Activated CD4-positive, alpha-beta memory T cell treated with anti-CD3 and anti-CD28 coated beads, Interleukin-2, amount 10 ng/mL, durations not matched to agents 7 days and 5 days (primary cell): ENCODE data around the gene PLXNB2. TPM values are rescaled to one million over a fixed set of nuclear protein-coding genes. Genes with fewer than 3 reads are reported as not detected.
A peak's percentile ranks its signal among the peaks of the same experiment; 100 is the strongest.
"Not testable (repeated sequence)": the region's sequence is repeated elsewhere in the genome, so short reads cannot be mapped to it uniquely, and the experiment has no call there.

Experiments used
- CTCF ChIA-PET: fragments of 350-600 bp; sonication (Branson Sonifier 250); formaldehyde crosslinking; loops from one replicate; lab custom pipeline; 2021; ENCODE audit warnings: antibody characterized with exemption, inconsistent platforms; lab: Charles Lee
- POLR2A ChIA-PET: fragments of 350-600 bp; sonication (Branson Sonifier 250); formaldehyde crosslinking; loops from one replicate; lab custom pipeline; 2021; ENCODE audit warnings: antibody characterized with exemption; lab: Charles Lee
- DNase-seq: peaks from one replicate; pipeline ENCODE4 v3.0.0-alpha.2; 2020
- H3K27ac Mint-ChIP-seq: one replicate; pipeline ENCODE4 v1.8.0; 2021; ENCODE audit warnings: mild to moderate bottlenecking, mixed read lengths
- H3K27me3 Mint-ChIP-seq: one replicate; pipeline ENCODE4 v1.8.0; 2021; ENCODE audit warnings: mixed read lengths
- H3K36me3 Mint-ChIP-seq: one replicate; pipeline ENCODE4 v1.8.0; 2021; ENCODE audit warnings: low read depth, mixed read lengths
- H3K4me1 Mint-ChIP-seq: one replicate; pipeline ENCODE4 v1.8.0; 2021; ENCODE audit warnings: mixed read lengths
- H3K4me3 Mint-ChIP-seq: one replicate; pipeline ENCODE4 v1.8.0; 2021; ENCODE audit warnings: mild to moderate bottlenecking, mixed read lengths
- H3K9me3 Mint-ChIP-seq: one replicate; pipeline ENCODE4 v1.8.0; 2021; ENCODE audit warnings: mixed read lengths
- total RNA-seq, 2 experiments: library from RNA; stranded (reverse); gene quantifications; one replicate each; pipeline ENCODE4 v1.2.3, GENCODE V29; 2021

The PLXNB2 gene
- total RNA-seq, 2 experiments from 2014 or later = 21.5 to 23.5 TPM

DNA sequence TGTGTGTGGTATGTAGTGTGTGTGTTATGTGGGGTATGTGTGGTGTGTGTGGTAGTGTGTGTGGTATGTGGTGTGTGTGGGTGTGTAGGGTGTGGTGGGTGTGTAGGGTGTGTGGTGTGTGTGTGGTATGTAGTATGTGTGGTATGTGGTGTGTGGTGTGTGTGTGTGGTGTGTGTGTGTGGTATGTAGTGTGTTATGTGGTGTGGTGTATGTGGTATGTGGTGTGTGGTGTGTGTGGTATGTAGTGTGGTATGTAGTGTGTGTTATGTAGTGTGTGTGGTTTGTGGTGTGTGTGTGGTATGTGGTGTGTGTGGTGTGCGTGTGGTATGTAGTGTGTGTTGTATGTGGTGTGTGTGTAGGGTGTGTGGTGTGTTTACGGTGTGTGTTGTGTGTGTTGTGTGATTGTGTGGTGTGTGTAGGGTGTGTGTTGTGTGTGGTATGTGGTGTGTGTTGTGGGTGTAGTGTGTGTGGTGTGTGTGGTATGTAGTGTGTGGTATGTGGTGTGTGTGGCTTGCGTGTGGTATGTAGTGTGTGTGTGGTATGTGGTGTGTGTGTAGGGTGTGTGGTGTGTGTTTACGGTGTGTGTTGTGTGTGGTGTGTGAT, 31.5 kb upstream of the PLXNB2 start:
- CTCF ChIA-PET = no interaction called here

DNA sequence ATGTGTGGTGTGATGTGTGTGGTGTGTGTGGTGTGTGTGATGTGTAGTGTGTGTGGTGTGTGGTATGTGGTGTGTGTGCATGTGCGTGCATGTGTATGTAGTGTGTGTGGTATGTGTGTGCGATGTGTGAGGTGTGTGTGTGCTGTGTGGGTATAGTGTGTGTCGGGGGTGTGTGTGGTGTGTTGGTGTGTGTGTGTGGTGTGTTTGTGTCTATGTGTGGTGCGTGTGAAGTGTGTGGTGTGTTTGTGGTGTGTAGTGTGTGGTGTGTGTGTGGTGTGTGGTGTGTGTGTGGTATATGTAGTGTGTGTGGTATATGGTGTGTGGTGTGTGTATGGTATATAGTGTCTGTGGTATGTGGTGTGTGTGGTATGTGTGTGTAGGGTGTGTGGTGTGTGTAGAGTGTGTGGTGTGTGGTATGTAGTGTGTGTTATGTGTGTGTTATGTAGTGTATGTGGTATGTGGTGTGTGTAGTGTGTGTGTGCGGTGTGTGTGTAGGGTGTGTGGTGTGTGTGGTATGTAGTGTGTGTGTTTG, 30.7 kb upstream of the PLXNB2 start:
- Mint-ChIP-seq H3K36me3 (no peaks in the 10 kb centered on the region), H3K27me3 (no peaks in the 10 kb centered on the region), H3K4me1 (peaks cover 11% of the 10 kb centered on the region), H3K9me3 (no peaks in the 10 kb centered on the region), H3K27ac (no peak overlapping the region), H3K4me3 (no peak overlapping the region)
- ChIA-PET POLR2A (no interaction called here), CTCF (no interaction called here)
- DNase-seq = no peak

More for the DNA sequence above, 31.5 kb upstream of the PLXNB2 start:
- no peak for DNase-seq
- POLR2A ChIA-PET = no interaction called here
- Mint-ChIP-seq H3K36me3 (no peaks in the 10 kb centered on the region), H3K27ac (no peak overlapping the region), H3K4me1 (peaks cover 11% of the 10 kb centered on the region), H3K27me3 (no peaks in the 10 kb centered on the region), H3K4me3 (no peak overlapping the region), H3K9me3 (no peaks in the 10 kb centered on the region)

DNA sequence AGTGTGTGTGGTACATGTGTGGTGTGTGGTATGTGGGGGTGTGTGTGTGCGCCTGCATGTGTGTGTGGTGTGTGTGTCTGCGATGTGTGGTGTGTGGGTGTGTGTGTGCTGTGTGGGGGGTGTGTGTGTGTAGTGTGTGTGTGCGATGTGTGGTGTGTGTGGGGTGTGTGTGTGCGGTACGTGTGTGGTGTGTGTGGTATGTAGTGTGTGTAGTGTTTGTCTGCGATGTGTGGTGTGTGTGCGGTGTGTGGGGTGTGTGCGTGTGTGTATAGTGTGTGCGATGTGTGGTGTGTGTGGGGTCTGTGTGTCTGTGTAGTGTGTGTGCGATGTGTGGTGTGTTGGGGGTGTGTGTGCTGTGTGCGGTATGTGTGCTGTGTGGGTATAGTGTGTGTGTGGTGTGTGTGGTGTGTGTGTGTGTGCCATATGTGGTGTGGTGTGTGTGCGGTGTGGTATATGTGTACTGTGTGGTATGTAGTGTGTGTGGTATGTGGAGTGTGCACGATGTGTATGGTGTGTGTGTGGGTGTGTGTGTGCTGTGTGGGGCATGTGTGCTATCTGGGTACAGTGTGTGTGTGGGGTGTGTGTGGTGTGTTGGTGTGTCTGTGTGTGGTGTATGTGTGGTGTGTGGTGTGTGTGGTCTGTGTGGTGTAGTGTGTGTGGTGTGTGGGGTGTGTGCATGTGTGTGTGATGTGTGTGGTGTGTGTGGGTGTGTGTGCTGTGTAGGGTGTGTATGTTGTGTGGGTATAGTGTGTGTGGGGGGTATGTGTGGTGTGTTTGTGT, 30.0 kb upstream of the PLXNB2 start:
- Mint-ChIP-seq H3K27me3 (no peaks in the 10 kb centered on the region), H3K4me3 (no peak overlapping the region), H3K4me1 (peaks cover 9% of the 10 kb centered on the region), H3K9me3 (no peaks in the 10 kb centered on the region), H3K27ac (no peak overlapping the region), H3K36me3 (no peaks in the 10 kb centered on the region)
- DNase-seq = no peak
- POLR2A ChIA-PET = no interaction called here
- CTCF ChIA-PET = no interaction called here

DNA sequence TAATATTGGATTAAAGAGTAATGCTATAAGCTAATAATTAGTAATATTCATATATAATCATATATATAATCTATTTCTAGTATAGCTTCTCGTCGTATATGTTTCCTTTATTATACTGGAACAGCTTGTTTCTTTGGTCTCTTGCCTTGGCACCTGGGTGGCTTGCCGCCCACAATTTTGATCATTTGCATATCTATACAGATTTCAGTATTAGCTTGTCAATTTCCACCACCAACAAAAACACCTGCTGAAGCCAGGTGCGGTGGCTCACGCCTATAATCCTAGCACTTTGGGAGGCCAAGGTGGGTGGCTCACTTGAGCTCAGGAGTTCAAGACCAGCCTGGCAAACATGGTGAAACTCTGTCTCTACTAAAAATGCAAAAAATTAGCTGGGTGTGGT, 27.0 kb upstream of the PLXNB2 start:
- POLR2A ChIA-PET, H3K27me3 Mint-ChIP-seq, H3K4me3 Mint-ChIP-seq, DNase-seq, H3K27ac Mint-ChIP-seq, H3K9me3 Mint-ChIP-seq, H3K4me1 Mint-ChIP-seq, H3K36me3 Mint-ChIP-seq: not testable (repeated sequence)
- CTCF ChIA-PET = interaction anchor here (1.0 to 1.4 kb wide), 2 partner anchors 44 to 59 kb away, joined by 5 to 6 read pairs; no protein-coding TSS in a partner anchor

DNA sequence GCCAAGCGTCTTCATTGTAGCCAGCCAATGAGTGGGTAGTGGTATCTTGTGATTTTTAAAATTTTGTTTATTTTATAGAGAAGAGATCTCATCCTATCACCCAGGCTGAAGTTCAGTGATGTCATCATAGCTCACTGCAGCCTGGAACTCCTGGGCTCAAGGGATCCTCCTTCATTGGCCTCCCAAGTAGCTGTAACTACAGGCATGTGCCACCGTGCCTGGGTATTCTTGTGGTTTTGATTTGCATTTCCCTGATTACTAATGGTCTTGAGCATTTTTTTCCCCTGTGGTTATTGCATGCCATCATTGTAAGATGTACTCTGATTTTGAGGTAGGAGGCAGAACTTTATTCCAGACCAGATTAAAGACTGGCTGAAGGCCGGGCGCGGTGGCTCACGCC, 21.8 kb upstream of the PLXNB2 start:
- Mint-ChIP-seq H3K9me3 (no peaks in the 10 kb centered on the region), H3K4me1 (peaks cover 23% of the 10 kb centered on the region), H3K4me3 (no peak overlapping the region), H3K36me3 (no peaks in the 10 kb centered on the region), H3K27me3 (peaks cover 21% of the 10 kb centered on the region), H3K27ac (no peak overlapping the region)
- no peak for DNase-seq
- POLR2A ChIA-PET = no interaction called here
- CTCF ChIA-PET = interaction anchor here (1.1 to 3.6 kb wide), 5 partner anchors 12 to 56 kb away, joined by 3 to 21 read pairs (median 6); no protein-coding TSS in a partner anchor

DNA sequence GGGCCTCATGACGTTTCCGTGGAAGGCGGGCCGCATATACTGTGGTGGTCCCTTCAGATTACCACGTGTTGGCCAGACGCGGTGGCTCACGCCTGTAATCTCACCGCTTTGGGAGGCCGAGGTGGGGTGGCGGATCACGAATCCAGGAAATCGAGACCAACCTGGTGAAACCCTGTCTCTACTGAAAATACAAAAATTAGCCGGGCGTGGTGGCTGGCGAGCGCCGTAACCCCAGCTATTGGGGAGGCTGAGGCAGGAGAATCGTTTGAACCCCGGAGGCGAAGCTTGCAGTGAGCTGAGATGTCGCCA, 20.2 kb upstream of the PLXNB2 start:
- DNase-seq = no peak
- H3K9me3 Mint-ChIP-seq = no peaks in the 10 kb centered on the region
- peaks cover 21% of the 10 kb centered on the region for H3K27me3 Mint-ChIP-seq
- H3K4me3 Mint-ChIP-seq = peak overlapping the region; percentile 79
- peaks cover 23% of the 10 kb centered on the region for H3K4me1 Mint-ChIP-seq
- no peaks in the 10 kb centered on the region for H3K36me3 Mint-ChIP-seq
- peak overlapping the region; percentile 54 for H3K27ac Mint-ChIP-seq
- CTCF ChIA-PET = interaction anchor here (0.6 to 3.6 kb wide), 11 partner anchors 13 to 198 kb away, joined by 3 to 21 read pairs (median 5); partner anchors contain the start of genes HDAC10 and SCO2
- POLR2A ChIA-PET = interaction anchor here (0.7 to 3.0 kb wide), 4 partner anchors 13 to 76 kb away, joined by 3 to 11 read pairs (median 6); no protein-coding TSS in a partner anchor

DNA sequence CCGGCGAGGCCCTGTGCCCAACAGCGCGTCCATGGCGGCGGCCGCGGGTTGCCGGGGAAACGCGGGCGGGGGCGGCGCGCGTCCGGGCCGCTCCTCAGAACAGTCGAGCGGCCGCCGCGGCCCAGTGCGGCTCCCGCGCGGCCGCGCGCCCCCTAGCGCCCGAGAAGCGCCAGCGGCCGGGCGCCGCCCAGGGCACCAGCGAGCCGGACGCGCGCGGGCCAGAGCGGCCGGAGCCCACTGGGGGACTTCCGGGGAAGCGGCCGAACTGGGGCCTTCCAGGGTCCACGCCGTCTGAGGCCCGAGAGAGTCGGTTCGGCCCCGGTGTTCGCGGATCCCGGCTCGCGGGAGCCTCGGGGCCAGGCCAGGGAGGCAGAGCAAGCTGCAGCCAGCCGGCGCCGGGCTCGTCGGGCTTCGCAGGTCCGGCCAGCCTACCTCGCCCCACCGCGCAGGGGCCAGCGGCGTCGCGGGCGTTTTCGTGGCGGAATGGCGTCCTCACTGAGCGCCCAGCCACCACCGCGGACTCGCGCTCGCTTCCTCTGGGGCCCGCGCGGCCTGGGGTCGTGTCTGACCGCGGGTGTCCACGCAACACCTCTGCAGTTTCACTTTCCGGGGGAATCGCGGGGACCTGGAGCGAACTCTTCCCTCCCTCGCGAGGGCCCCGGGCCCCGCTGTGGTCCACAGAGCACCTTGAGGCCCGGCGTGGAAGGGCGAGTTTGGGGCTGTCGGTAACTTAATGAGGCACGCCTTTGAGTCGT, 19.7 kb upstream of the PLXNB2 start, which contains the start of gene DENND6B:
Gene DENND6B (minus strand): TSS at position 57 of the 755 bp plus-strand sequence. CDS start 24 bp downstream, at position 33.
- no peaks in the 10 kb centered on the region for H3K9me3 Mint-ChIP-seq
- CTCF ChIA-PET = interaction anchor here (0.6 to 3.6 kb wide), 10 partner anchors 13 to 198 kb away, joined by 3 to 21 read pairs (median 4); partner anchors contain the start of genes HDAC10 and SCO2
- peak within 1 kb of the TSS; percentile 79 for H3K4me3 Mint-ChIP-seq
- no peaks in the 10 kb centered on the region for H3K36me3 Mint-ChIP-seq
- DNase-seq = peak; percentile 75
- peak within 1 kb of the TSS; percentile 54 for H3K27ac Mint-ChIP-seq
- H3K4me1 Mint-ChIP-seq = peaks cover 23% of the 10 kb centered on the region
- peaks cover 21% of the 10 kb centered on the region for H3K27me3 Mint-ChIP-seq
- POLR2A ChIA-PET = interaction anchor here (0.7 to 3.0 kb wide), 6 partner anchors 12 to 148 kb away, joined by 3 to 11 read pairs (median 3); no protein-coding TSS in a partner anchor

DNA sequence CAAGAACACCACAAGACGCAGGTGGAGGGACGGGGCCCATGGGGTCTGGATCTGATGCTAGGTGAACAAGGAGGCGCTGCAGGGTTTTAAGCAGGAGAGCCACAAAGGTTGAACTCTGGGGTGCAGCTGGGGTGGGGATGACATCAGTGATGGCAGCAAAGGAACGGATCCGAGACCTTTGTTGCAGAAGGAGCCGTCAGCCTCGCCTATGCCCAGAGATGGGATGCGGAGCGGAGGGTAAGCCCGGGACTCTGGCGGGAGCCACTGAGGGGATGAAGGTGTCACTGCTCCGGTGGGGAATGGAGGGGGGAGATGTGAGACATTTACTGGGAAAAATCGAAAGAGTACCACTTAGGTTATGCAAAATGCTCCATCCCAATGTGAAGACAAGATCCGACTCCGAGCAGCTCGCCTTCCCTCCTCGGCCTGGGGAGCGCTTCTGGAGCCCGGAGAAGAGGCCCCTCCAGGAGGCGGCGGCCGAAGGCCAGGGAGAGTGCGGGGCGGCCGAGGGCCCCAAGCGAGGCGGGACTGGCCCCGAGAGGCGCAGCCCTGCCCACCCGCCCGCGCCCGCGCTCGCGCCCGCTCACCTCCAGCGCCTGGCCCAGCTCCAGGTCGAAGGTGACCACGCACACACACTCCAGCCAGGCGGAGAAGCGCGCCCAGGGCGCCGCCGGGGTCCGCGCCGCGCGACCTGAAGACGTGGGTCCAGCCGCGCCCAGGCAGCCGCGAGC, 18.9 kb upstream of the PLXNB2 start:
- DNase-seq = no peak
- peaks cover 23% of the 10 kb centered on the region for H3K4me1 Mint-ChIP-seq
- peaks cover 21% of the 10 kb centered on the region for H3K27me3 Mint-ChIP-seq
- H3K27ac Mint-ChIP-seq = no peak overlapping the region
- H3K36me3 Mint-ChIP-seq = no peaks in the 10 kb centered on the region
- H3K4me3 Mint-ChIP-seq = peak overlapping the region; percentile 73
- ChIA-PET POLR2A (interaction anchor here (0.6 to 3.0 kb wide), 6 partner anchors 11 to 149 kb away, joined by 3 to 11 read pairs (median 4); no protein-coding TSS in a partner anchor), CTCF (interaction anchor here (0.6 to 1.5 kb wide), 5 partner anchors 15 to 89 kb away, joined by 3 to 10 read pairs (median 4); partner anchors contain the start of gene HDAC10)
- no peaks in the 10 kb centered on the region for H3K9me3 Mint-ChIP-seq

DNA sequence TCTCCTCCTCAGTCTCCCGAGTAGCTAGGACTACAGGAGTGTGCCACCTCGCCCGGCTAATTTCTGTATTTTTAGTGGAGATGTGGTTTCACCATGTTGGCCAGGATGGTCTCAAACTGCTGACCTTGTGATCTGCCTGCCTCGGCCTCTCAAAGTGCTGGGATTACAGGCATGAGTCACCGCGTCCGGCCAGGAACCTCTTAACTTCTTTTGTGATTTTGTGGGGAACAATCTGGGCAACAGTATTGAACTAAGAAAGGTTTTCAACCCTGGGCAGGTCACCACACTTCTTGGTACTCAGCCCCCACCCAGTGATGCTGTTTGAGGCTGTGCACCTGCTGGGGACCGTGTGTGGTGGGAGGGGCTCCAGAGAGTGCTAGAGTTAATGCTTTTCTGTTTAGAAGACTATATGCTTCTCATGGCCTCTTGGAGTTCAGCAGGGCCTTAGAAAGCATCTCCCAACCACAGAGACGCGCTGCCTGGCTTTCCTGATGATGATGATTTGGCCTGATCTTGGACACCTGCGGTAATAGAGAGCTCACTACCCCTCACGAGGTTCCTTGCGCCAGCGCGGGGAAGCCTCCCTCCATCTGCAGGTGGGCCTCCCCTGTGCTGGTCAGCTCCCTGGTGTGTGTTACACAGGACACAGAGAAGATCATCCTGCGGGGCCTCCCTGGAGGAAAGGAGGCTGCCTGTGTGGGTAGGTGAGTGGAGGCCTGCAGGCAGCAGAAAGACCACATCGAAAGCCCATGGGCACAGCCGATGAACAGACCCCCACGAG, 18.2 kb upstream of the PLXNB2 start:
- Mint-ChIP-seq H3K4me1 (peaks cover 20% of the 10 kb centered on the region), H3K27me3 (peaks cover 15% of the 10 kb centered on the region), H3K4me3 (peak overlapping the region; percentile 73), H3K36me3 (no peaks in the 10 kb centered on the region), H3K27ac (no peak overlapping the region), H3K9me3 (no peaks in the 10 kb centered on the region)
- DNase-seq = no peak
- ChIA-PET CTCF (interaction anchor here (0.7 to 1.4 kb wide), 8 partner anchors 10 to 514 kb away, joined by 3 to 8 read pairs (median 4); partner anchors contain the start of gene HDAC10), POLR2A (interaction anchor here (1.4 to 3.0 kb wide), 5 partner anchors 11 to 49 kb away, joined by 3 to 11 read pairs (median 9); no protein-coding TSS in a partner anchor)

DNA sequence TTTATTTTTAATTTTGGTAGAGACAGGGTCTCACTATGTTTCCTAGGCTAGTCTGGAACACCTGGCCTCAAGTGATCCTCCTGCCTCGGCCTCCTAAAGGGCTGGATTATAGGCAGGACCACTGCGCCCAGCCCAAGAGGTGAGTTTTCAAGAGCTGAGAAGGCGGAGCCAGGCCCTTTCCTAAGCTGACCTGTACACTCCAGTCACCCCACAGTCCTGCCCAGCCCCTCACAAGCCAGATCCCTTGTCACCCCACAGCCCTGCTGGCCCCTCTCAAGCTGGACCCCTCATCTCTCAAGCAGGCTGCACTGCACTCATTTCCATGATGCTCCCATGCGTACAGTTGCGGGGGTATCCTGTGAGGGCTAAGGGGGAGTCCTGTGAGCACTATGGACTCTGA, 16.5 kb upstream of the PLXNB2 start:
- H3K4me3 Mint-ChIP-seq = no peak overlapping the region
- ChIA-PET POLR2A (interaction anchor here (0.8 to 2.3 kb wide), 2 partner anchors 10 to 17 kb away, joined by 4 to 9 read pairs; partner anchors contain the start of gene PLXNB2), CTCF (interaction anchor here (0.6 to 2.1 kb wide), 4 partner anchors 18 to 101 kb away, joined by 3 to 7 read pairs (median 4); no protein-coding TSS in a partner anchor)
- H3K36me3 Mint-ChIP-seq = no peaks in the 10 kb centered on the region
- peaks cover 16% of the 10 kb centered on the region for H3K4me1 Mint-ChIP-seq
- H3K27ac Mint-ChIP-seq = no peak overlapping the region
- no peaks in the 10 kb centered on the region for H3K9me3 Mint-ChIP-seq
- peaks cover 15% of the 10 kb centered on the region for H3K27me3 Mint-ChIP-seq
- no peak for DNase-seq
